Skeletal muscle cell (primary cell): Measurements from ENCODE around the gene HBG2.
"Not testable (repeated sequence)": the region's sequence is repeated elsewhere in the genome, so short reads cannot be mapped to it uniquely, and the experiment has no call there.

Experiments
- DNase-seq: peaks from one replicate; pipeline ENCODE4 v3.0.0-alpha.2; 2010; ENCODE audit warnings: low read depth
- H3K4me3 ChIP-seq: 2 replicates; pipeline ENCODE4 v1.5.1; 2011; ENCODE audit warnings: low read depth, mild to moderate bottlenecking, control low read depth, low read length, moderate library complexity

Gene HBG2

DNA sequence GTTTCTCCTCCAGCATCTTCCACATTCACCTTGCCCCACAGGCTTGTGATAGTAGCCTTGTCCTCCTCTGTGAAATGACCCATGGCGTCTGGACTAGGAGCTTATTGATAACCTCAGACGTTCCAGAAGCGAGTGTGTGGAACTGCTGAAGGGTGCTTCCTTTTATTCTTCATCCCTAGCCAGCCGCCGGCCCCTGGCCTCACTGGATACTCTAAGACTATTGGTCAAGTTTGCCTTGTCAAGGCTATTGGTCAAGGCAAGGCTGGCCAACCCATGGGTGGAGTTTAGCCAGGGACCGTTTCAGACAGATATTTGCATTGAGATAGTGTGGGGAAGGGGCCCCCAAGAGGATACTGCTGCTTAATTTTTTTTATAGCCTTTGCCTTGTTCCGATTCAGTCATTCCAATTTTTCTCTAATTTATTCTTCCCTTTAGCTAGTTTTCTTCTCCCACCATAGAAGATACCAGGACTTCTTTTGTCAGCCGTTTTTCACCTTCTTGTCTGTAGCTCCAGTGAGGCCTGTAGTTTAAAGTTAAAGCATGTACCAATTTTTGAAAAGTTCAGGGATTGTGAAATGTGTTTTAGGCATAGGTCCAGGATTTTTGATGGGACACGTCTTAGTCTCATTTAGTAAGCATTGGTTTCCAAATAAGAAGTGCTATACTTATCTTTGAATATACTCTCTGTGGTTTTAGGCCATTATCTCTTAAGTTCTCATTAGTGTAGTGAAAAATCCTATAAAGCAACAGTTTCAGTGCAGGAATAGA is at the start of gene HBG2:
HBG2 (minus strand) TSS at position 136 of the 768 bp plus-strand sequence; CDS start at position 83, 53 bp downstream.
- not testable (repeated sequence) for DNase-seq, H3K4me3 ChIP-seq

DNA sequence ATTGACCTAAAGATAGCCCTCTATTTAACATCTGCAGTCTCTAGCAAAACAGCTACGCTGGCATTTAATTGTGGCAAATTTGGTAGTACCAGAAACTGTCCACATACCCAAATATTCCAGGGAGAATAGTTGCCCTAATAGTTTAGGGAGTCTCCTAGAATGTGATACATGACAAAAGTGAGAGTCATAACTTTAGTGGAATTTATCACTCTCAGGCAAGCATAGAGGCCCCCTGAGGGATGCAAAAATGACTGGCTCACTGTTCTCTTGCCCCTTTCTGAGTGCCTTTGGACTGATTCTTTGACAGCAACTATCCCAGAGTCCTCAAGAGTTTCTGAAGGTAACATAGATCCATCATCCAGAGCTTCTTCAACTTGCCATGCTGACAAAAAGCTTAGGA is 49.5 kb upstream of the HBG2 start:
- no peak for DNase-seq
- no peak overlapping the region for H3K4me3 ChIP-seq

DNA sequence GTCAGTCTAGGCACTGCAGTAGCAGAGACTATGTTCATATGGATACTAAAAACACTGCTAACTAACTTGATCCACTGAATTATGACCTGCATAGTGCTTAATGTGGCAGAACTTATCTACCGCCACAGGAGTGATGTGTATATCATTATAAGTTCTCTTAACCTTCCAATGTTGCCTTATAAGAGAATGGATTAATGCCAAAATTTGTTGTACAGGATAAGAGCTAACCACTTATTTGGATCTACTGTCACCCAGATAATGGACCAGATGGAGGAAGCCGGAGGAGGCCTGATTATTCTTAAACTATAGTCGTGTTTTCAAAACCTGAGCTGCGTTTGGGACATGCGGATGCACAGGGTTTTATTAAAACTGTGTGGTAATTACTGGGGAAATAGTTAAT is 49.0 kb upstream of the HBG2 start:
- DNase-seq: no peak
- no peak overlapping the region for H3K4me3 ChIP-seq

DNA sequence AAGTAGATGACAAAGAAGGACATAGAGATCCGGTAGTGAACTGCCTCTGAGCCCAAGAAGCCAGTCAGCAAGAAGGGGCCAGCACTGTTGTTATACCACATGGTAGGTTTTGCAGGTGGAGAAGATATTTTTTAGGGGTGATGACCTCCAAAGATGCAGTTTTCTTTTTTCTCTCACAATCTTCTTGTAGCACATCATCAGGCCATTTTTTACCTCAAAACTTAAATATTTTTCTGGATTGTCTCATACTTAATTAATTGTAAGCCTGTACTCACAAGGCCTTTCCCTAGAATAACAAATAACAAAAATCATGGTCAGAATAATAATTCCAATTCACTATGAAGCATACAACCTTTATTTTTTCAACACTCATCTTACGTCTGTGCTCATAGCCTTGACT is 47.3 kb upstream of the HBG2 start, which contains the start of gene OR51B4:
OR51B4 (minus strand) TSS at position 101 of the 400 bp plus-strand sequence; CDS start at position 101, 0 bp downstream.
- DNase-seq: no peak
- no peak within 1 kb of the TSS for H3K4me3 ChIP-seq

DNA sequence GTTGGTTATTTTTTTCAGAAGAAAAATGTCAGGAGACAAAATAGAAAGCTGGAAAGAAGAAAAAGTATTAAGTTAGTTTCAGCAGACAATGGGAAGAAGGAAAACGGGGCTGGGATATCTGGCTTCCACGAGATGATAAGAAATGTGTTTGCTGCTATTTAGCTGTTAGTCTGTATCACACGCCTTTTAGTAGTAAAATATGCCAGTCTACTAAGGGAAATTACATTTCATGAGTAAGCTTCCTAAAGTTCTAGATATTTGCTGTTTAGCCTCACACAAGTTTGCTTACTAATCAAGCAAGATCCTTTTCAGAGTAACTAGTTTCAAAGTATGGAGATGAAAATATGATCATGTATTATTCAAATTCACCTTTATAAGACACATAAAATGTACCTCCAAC is 45.7 kb upstream of the HBG2 start:
- DNase-seq: no peak

DNA sequence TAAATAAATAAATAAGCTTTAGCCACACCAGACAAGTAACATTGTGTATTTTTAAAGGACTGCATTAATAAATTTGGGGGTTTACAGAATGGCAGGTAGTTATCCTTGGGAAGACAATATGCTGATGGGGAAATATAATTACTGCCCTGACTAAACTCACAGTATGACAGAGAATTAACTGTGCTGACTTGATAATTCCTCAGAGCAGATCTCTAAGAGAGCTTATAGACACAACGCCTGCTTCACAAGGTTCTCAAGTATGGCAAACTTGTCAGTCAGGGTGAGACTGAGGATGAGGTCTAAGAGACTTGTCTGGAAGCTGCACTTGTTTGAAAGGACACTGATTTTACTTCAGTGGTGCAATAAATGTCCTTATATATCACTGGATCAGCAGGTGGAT is 43.9 kb upstream of the HBG2 start:
- no peak for DNase-seq
- no peak overlapping the region for H3K4me3 ChIP-seq

More for the DNA sequence above, 45.7 kb upstream of the HBG2 start:
- H3K4me3 ChIP-seq: no peak overlapping the region

DNA sequence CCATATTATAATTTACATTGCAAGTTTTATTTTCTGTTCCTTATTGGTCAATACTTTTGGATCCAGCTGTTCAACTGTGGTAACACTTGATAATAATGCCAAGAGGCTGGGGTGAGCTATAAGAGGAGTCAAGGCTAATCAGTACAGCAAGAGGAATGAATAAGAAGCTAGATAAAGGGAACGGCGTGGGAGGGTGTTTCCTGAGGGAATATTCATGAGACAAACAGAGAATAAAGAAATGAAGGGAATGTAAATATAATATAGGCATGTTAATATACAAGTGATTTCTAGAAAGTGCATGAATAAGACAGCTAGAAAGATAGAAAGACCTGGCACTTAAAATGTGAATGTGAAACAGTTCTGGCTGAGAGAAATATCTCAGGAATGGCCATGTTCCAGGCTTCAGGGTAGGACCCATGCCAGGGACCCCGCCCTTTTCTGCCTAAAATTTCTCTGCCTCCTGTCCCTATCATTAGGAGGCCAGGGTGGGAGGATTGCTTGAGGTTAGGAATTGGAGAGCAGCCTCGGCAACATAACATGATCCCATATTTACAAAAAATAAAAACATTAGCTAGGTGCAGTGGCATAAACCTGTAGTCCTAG is 43.2 kb upstream of the HBG2 start:
- no peak overlapping the region for H3K4me3 ChIP-seq
- DNase-seq: no peak

DNA sequence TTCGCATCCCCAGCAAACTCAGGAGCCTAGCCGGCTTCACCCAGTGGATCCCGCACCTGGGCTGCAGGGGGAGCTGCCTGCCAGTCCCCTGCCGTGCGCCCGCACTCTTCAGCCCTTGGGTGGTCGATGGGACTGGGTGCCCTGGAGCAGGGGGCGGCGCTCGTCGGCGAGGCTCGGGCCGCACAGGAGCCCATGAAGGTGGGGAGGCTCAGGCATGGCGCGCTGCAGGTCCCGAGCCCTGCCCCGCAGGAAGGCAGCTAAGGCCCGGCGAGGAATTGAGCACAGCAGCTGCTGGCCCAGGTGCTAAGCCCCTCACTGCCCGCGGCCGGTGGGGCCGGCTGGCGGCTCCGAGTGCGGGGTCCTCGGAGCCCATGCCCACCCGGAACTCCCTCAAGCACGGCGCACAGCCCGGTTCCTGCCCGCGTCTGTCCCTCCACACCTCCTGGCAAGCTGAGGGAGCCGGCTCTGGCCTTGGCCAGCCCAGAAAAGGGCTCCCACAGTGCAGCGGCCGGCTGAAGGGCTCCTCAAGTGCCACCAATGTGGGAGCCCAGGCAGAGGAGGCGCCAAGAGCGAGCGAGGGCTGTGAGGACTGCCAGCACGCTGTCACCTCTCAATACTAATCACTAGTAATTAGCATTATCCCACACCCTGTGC is 39.9 kb upstream of the HBG2 start:
- not testable (repeated sequence) for H3K4me3 ChIP-seq, DNase-seq

DNA sequence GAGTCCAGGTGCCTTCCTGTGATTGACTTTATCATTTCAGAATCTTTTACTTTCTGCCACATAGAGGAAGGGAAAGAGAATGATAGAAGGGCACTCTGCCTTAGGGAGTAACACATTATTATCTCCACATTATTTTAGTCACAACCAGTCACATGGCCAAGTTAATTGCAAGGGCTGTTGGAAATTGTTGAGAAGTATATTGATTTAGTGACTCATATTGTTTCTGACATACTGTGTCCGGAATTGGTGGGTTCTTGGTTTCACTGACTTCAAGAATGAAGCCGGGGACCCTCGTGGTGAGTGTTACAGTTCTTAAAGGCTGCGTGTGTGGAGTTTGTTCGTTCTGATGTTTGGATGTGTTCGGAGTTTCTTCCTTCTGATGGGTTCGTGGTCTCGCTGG is 38.4 kb upstream of the HBG2 start:
- no peak for DNase-seq
- no peak overlapping the region for H3K4me3 ChIP-seq

DNA sequence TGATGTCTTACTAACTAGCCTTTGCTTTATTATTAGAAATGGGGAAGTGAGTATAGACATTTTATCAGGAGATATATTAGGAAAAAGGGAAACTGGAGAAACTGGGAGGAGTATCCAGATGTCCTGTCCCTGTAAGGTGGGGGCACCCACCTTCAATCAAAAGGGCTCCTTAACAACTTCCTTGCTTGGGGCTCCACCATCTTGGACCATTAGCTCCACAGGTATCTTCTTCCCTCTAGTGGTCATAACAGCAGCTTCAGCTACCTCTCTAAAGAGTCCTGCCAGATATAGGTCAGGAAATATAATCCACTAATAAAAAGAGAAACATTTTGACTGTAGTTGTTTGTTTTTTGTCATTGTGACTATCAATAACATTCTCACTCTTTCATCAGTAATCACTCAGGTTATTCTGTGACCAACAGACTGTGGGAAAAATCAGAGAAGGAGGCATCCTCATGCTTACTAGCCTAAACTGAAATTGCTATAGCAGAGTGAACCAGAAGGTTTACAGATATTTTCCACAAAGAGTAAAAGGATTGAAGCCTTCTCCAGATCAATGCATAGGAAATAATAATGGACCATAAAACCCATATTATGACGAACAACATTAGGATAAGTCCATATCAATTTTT is 36.7 kb upstream of the HBG2 start:
- DNase-seq: no peak
- no peak overlapping the region for H3K4me3 ChIP-seq

DNA sequence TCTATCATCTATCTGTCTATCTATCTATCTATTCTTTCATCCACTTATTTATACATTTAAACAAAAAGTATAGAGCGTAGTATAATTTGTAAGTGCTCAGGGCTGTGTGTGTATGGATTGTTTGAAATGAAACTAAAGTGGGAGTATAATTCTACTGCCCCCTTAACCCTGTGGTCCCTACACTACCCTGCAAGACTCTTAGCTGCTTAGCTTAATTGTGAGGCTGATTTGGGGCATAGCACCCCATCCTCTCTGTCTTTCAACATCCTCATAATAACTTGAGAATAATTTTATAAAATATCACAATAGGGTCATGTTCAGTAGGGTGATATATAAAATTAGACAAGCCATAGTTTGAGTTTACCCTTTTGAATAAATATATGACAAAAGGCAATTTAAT is 35.5 kb upstream of the HBG2 start:
- no peak overlapping the region for H3K4me3 ChIP-seq
- no peak for DNase-seq

DNA sequence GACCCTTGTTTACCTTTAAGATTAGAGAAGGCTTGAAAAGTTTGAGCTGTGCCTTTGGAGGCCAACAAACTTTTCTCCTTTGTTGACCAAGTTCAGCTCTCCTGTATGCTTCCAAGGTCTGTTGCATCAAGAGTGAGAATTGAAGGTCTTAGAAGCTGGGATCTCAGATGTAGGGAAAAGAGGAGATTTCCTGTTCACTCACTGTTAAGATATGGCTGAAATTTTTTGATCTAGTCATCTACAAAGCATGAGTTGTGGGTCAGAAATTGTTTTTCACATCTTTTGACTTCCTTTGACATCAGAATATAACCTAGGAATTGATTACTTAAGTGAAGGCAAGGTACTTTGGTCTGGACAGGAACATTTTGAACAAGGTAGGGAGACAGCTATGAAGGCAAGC is 35.1 kb upstream of the HBG2 start:
- H3K4me3 ChIP-seq: no peak overlapping the region
- DNase-seq: no peak

DNA sequence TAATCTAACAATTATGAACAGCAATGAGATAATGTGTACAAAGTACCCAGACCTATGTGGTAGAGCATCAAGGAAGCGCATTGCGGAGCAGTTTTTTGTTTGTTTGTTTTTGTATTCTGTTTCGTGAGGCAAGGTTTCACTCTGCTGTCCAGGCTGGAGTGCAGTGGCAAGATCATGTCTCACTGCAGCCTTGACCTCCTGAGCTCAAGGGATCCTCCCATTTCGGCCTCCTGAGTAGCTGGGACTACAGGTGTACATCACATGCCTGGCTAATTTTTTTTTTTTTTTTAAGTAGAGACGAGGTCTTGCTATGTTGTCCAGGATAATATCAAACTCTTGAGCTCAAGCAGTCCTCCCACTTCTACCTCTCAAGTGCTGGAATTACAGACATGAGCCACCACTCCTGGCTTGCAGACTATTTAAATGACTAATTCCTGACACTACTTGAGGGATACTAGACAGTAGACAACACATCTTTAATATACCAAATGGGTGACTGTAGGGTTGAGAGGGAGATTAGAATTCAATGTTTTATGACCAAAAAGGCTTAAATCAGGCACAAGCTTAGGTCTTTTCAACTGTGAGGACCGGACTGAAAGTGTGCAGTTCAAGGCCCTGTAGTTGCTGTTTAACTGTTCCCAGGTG is 34.4 kb upstream of the HBG2 start:
- DNase-seq: no peak

DNA sequence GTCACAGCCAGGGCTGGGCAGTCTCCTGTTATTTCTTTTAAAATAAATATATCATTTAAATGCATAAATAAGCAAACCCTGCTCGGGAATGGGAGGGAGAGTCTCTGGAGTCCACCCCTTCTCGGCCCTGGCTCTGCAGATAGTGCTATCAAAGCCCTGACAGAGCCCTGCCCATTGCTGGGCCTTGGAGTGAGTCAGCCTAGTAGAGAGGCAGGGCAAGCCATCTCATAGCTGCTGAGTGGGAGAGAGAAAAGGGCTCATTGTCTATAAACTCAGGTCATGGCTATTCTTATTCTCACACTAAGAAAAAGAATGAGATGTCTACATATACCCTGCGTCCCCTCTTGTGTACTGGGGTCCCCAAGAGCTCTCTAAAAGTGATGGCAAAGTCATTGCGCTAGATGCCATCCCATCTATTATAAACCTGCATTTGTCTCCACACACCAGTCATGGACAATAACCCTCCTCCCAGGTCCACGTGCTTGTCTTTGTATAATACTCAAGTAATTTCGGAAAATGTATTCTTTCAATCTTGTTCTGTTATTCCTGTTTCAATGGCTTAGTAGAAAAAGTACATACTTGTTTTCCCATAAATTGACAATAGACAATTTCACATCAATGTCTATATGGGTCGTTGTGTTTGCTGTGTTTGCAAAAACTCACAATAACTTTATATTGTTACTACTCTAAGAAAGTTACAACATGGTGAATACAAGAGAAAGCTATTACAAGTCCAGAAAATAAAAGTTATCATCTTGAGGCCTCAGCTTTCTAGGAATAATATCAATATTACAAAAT is 33.7 kb upstream of the HBG2 start:
- no peak overlapping the region for H3K4me3 ChIP-seq
- no peak for DNase-seq

More for the DNA sequence above, 34.4 kb upstream of the HBG2 start:
- no peak overlapping the region for H3K4me3 ChIP-seq

DNA sequence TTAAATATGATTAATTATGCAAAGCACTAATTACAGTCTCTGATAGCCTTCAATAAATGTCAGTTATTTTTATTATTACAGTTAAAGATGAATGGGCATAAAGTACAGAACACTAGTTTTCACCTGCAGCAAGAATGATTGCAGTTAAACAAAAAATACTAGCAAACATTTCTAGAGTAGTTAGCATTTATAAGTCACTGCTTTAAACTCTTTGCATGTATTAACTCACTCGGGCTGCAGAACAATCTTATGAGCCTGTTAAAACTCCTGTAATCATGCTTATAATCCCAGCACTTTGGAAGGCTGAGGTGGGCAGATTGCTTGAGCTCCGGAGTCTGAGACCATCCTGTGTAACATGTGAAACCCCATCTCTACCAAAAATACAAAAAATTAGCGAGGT is 32.3 kb upstream of the HBG2 start:
- no peak for DNase-seq

DNA sequence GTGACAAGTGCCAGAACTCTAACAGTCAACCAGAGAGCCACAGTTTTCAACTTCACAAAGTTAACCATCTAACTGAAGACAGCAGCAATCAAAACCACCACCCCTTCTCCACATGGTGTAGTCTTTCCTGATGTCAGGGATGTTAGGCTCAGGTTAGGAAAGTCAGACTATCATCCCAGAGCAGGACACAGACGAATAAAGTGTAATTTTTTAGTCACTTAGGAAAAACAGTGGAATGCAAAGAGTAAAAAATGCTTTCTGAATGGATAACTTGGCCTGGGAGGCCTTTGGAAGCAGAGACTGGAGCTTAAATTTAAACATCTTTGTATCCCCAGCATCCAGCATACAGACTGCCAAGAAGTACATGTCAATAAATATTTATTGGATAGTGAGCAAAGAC is 31.8 kb upstream of the HBG2 start:
- H3K4me3 ChIP-seq: no peak overlapping the region
- DNase-seq: no peak

More for the DNA sequence above, 32.3 kb upstream of the HBG2 start:
- H3K4me3 ChIP-seq: no peak overlapping the region

DNA sequence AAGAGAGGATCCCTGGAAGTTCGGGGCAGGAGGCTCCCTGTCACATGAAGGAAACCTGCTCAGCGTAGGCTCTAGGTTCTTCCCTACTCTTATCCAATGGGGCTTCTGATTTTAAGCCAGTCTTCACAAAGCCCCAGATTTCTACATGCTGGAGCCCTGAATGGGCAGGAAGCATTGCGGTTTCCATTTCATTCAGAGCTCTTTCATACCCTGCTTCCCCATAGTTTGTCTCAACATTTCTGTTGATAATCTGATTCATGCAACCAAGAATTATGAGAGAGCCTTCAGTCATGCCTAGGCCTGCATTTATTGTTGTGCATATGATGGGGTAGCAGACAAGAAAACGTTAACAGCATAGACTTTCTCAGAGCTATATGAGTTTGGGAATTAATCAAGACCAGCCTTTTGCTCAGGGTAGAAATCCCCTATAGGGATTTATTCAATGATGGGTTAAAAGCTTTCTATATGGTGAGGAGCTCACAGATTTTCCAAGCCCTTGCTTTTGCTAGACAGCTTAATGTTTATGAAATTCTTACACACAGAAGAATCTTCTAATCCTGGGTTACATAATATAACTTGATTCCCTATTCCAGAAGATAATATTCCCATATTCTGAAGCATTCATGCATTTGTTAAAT is 31.2 kb upstream of the HBG2 start:
- H3K4me3 ChIP-seq: no peak overlapping the region
- DNase-seq: no peak

DNA sequence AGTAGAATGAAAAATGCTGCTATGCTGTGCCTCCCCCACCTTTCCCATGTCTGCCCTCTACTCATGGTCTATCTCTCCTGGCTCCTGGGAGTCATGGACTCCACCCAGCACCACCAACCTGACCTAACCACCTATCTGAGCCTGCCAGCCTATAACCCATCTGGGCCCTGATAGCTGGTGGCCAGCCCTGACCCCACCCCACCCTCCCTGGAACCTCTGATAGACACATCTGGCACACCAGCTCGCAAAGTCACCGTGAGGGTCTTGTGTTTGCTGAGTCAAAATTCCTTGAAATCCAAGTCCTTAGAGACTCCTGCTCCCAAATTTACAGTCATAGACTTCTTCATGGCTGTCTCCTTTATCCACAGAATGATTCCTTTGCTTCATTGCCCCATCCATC is 30.1 kb upstream of the HBG2 start:
- no peak for DNase-seq
- H3K4me3 ChIP-seq: no peak overlapping the region
